Measurements from ENCODE around the gene DPH2. TPM values are rescaled to one million over a fixed set of nuclear protein-coding genes. Genes with fewer than 3 reads are reported as not detected.

Gene DPH2
- polyA plus RNA-seq, 2 of the 4 experiments (the other 2 are of a cell fraction) = 38.8 to 41.7 TPM

GRCh38 chr1:43958351-43959255, 11.2 kb upstream of the DPH2 start:
- H3K4me3 ChIP-seq = no peak overlapping the region
- FAIRE-seq (no peak), DNase-seq (ENCODE audit: low read depth in 1 of 2, low spot score in 1 of 2) (no peak), ATAC-seq (no peak)
- TF ChIP-seq ATOH8 (CRISPR knock-in tag; IDR thresholded peaks at IDR 0.05; ENCODE audit: low read depth) = no peak
- TF ChIP-seq MAZ (IDR thresholded peaks at IDR 0.05; ENCODE audit: borderline replicate concordance, low read depth, low read length) = no peak
- no peak for TF ChIP-seq HOXB13 (CRISPR knock-in tag; IDR thresholded peaks at IDR 0.05; ENCODE audit: low read depth)
- no peak for TF ChIP-seq KDM5A (IDR thresholded peaks at IDR 0.05)
- TF ChIP-seq JUNB (IDR thresholded peaks at IDR 0.05) = no peak
- no peak for TF ChIP-seq BCL3 (IDR thresholded peaks at IDR 0.05)
- no peak for TF ChIP-seq CTCF (IDR thresholded peaks at IDR 0.05)
- TF ChIP-seq RCOR1 (IDR thresholded peaks at IDR 0.05; ENCODE audit: low read depth, low read length) = no peak
- no peaks in the 10 kb centered on the region for H3K9me3 ChIP-seq
- no peak overlapping the region for H3K27ac ChIP-seq
- H3K4me1 ChIP-seq = no peaks in the 10 kb centered on the region
- H3K4me2 ChIP-seq = no peak overlapping the region
- 88% methylated on average over 9 of the region's 9 CpGs for WGBS (ENCODE audit: missing lambda C conversion rate)
- ChIA-PET POLR2A (no interaction called here), CTCF (interaction anchor here (1.2 to 1.8 kb wide), 4 partner anchors 9 to 195 kb away, joined by 5 to 7 read pairs (median 6); no protein-coding TSS in a partner anchor)

- CTCF ChIA-PET = interaction anchor here (1.0 to 1.3 kb wide), 4 partner anchors 9 to 151 kb away, joined by 3 read pairs; partner anchors contain the start of gene DPH2
- Histone ChIP-seq H3K27ac (no peak overlapping the region), H3K4me1 (no peaks in the 10 kb centered on the region), H3K4me3 (no peak overlapping the region), H3K4me2 (no peak overlapping the region), H3K9me3 (no peaks in the 10 kb centered on the region)
- DNase-seq (ENCODE audit: low read depth in 1 of 2, low spot score in 1 of 2) = no peak
- TF ChIP-seq TP53 (CRISPR knock-in tag; IDR thresholded peaks at IDR 0.05) (no peak), KDM1A (IDR thresholded peaks at IDR 0.05; ENCODE audit: low read depth) (no peak), RCOR1 (IDR thresholded peaks at IDR 0.05; ENCODE audit: low read depth, low read length) (no peak), HOXB5 (CRISPR knock-in tag; IDR thresholded peaks at IDR 0.05) (no peak), FOSL2 (IDR thresholded peaks at IDR 0.05) (no peak), FOSL2 (CRISPR knock-in tag; IDR thresholded peaks at IDR 0.05) (no peak), NFE2L2 (conservative IDR thresholded peaks at IDR 0.05; ENCODE audit: low read length) (no peak), REST (IDR thresholded peaks at IDR 0.05) (no peak), RARB (CRISPR knock-in tag; IDR thresholded peaks at IDR 0.05) (no peak), POLR2A (IDR thresholded peaks at IDR 0.05; ENCODE audit: low read length) (no peak), RFX5 (IDR thresholded peaks at IDR 0.05) (no peak), SMC3 (IDR thresholded peaks at IDR 0.05) (no peak), USF2 (IDR thresholded peaks at IDR 0.05) (no peak)
- FAIRE-seq = no peak
- ATAC-seq = no peak
- WGBS (ENCODE audit: missing lambda C conversion rate) = 89% methylated on average over 8 of the region's 8 CpGs
- POLR2A ChIA-PET = no interaction called here
Measured at GRCh38 chr1:43960798-43961197, 9.0 kb upstream of the DPH2 start.
